ENCODE measurements around the gene ADGRG6.
"Not testable (repeated sequence)": the region's sequence is repeated elsewhere in the genome, so short reads cannot be mapped to it uniquely, and the experiment has no call there.

The ADGRG6 gene

DNA sequence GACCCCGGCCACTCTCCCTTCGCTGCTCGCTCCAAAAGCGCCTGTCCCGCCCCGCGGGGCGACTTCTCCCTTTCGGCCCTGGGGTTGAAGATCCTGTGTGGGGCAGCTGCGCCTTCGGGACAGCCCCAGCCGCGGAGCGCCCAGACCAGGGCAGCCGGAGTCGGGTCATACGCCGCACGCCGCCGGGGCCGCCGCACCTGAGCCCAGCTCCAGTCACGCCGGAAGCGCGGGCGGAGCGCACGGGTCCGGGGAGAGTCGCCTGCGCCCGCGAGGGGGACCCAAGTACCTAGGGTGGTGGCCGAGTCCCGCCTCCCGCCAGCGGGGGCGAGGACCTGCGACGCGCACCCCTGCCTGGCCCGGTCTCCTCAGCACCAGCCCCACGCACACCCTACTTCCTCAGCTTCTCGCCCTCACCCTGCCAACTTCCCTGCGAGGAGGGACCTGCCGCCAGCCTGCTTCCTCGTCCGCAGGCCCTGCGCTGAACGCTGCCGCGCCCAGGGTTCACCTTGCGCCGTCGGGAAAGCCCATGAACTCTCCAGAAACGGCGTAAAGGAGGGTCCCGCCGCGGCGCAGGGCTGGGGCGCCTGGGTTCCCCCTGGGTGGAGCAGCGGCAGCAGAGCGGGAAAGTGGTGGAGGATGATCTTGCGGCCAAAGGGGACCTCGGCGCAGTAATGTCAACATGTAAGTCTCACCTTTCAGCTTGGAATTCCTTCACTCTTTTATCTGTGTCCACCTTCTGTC, at the start of gene ADGRG6:
Gene ADGRG6, plus strand, starts transcription at position 357 of the 741 bp plus-strand sequence. Its CDS starts 323 bp downstream, at position 680.
- no peak for DNase-seq (ENCODE audit: low spot score)

DNA sequence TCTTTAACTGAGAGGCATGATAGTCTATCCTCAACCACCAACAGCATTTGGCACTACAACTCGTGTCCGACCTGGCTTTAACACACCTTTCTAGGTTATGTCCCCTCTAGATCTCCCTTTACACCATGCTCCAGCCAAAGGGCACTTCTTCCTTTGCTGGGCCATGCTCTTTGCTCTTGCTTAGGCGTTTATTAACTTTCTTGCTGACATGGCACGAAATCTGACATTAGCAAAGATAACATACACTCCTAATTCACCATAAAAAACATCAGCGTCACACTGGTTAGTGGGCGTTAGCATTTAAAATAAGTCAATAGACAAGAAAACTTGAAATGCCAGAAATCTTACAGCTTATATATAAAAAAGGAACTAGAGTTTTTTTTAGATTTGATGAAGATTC, 47.3 kb upstream of the ADGRG6 start:
- no peak for DNase-seq (ENCODE audit: low spot score)

DNA sequence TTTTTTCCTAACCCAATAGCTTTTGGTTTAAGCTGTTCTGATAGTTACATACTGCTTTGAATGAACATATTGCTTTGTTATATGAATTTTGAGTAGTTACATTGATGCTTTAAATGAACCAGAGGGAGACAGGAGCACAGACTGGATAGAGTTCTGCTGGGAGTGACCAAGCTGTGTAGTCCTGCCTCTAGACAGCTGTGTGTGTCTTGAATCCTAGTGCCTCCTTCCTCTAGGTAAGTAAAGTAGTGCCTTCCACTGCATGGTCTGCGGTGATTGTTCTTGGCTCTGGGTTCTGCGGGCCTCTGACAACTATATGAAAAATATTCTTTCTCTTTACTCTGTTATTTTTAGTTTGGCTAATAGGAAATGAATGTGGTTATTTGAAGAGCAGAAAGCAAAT, 46.0 kb upstream of the ADGRG6 start:
- DNase-seq (ENCODE audit: low spot score): no peak

DNA sequence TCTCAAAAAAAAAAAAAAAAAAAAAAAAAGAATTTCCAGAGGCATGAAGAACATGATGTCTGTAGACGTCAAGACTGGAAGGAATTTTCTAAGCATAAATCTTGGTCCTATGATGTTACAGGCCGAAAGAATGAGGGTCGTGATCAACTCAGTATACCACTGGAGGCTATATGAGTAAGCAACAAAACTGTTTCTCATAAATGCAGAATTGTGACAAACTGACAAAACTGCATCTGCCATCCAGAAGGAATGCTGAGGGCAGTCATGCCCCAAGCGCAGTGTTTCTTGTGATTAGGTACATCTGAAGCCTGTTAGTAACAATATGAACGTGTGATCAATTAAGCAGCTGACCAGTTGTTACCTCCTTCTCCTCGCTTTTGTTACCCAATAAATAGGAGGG, 43.5 kb upstream of the ADGRG6 start:
- no peak for DNase-seq (ENCODE audit: low spot score)

DNA sequence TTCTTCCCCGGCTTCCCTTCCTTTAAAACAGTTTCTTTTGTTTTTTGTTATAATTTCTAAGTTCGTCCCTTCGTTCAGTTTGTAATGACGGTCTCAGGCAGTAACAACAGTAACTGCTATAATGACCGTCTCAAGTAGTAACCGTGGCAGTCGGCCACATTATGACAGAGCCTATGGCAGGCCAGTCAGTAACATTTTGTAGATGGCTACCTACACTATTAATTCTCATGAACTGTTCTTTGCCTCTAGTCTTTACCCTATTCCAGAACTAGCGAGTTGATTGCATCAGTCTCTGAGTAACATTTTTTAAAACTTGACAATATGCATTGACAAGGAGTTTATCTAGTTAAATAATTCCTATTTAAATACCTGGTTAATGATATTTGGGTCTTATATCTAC, 43.0 kb upstream of the ADGRG6 start:
- DNase-seq (ENCODE audit: low spot score): no peak

DNA sequence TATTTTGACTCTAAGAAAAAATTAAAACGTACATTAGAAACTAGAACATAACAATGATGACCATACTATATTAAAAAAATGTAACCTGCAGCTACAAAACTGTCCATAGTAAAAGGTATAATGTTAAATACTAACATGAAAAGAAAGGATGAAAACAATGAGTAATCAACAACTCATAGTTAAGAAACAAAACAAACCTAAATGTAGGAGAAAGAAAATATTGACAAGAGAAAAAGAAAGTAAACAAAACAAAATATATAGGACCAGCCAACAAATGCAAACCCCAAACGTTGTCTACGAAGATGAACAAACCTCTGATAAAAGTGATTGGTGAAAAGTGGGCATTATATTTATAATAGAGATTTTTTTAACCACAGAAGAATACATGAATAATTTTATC, 41.1 kb upstream of the ADGRG6 start:
- no peak for DNase-seq (ENCODE audit: low spot score)

DNA sequence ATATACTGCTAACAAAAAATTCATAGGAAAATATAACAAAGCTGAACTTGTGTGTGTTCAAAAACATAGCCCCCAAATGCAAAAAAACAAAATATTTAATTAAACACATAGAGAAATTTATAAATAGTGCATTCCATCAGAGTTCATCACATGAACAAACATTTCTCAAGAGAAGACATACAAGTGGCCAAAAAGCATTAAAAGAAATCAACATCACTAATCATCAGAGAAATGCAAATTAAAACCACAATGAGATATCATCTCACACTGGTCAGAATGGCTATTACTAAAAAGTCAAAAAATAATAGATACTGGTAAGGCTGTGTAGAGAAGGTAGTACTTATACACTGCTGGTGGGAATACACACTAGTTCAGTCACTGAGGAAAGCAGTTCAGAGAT, 39.6 kb upstream of the ADGRG6 start:
- no peak for DNase-seq (ENCODE audit: low spot score)

DNA sequence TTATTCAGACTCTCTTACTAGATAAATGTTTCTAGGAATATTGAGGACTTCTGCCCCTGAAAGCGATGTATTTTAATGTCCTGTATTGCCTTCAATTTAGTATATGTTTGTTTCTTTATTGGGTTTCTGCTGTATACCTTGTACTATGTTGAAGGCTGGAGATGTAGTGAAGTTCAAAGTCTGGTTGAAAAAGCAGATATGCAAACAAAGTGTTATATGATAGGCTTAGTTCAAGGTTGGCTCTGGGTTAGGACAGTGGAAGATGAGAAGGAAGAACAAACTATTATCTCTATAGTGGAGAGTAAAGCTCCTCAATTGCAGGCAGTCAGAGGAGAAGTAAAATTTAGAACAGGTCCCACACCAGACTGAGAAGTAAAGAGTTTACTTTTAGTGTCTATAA, 36.3 kb upstream of the ADGRG6 start:
- DNase-seq (ENCODE audit: low spot score): no peak

DNA sequence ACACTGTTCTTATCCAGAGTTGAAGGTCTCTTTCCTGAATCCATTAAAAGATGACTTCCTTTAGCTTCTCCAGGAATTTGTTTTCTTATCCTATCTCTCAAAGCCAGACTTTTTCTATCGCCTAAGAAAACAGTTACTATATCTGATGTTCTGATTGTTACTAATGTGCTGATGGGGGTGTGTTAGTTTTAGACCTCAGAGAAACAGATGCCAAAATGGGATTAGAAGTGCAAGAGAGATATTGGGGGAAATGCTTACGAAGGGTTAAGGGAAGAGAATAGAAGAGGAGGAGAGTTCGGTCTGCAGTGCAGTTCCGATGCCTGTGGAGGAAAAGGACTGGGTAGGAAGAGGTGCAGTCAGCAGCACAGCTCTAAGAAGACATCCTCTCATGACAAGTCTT, 35.7 kb upstream of the ADGRG6 start:
- DNase-seq (ENCODE audit: low spot score): no peak

DNA sequence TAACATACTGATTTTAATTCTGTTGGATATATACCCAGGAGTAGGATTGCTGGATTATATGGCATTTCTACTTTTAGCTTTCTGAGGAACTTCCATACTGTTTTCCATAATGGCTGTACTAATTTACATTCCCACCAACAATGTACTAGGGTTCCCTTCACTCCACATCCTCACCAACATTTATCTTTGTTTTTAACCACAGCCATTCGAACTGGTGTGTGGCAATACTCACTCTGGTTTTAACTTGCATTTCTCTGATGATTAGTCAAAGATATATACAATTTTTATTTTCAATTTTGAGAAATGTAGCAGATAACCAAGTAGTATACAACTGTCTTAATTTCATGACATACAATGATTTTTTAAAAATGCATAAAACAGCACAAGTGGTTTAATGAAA, 30.3 kb upstream of the ADGRG6 start:
- no peak for DNase-seq (ENCODE audit: low spot score)

DNA sequence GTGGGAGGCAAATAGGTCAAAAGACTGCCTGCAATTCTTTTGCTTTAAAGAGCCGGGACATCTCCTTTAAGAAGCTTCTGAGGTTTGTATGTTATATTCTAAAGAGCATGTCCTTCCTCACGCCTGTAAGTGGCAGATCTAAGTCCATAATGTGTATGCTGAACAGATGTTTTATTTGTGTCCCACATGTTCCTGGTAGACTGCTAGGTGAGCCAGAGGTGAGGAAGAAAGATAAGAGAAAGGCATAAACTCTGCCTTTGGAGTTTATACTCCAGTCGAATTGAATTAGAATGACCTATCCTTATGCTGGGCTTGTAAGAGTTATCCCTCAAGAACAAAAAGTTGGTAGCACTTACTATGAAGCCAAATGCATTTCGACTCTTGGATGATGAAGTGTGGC, 27.2 kb upstream of the ADGRG6 start:
- no peak for DNase-seq (ENCODE audit: low spot score)

DNA sequence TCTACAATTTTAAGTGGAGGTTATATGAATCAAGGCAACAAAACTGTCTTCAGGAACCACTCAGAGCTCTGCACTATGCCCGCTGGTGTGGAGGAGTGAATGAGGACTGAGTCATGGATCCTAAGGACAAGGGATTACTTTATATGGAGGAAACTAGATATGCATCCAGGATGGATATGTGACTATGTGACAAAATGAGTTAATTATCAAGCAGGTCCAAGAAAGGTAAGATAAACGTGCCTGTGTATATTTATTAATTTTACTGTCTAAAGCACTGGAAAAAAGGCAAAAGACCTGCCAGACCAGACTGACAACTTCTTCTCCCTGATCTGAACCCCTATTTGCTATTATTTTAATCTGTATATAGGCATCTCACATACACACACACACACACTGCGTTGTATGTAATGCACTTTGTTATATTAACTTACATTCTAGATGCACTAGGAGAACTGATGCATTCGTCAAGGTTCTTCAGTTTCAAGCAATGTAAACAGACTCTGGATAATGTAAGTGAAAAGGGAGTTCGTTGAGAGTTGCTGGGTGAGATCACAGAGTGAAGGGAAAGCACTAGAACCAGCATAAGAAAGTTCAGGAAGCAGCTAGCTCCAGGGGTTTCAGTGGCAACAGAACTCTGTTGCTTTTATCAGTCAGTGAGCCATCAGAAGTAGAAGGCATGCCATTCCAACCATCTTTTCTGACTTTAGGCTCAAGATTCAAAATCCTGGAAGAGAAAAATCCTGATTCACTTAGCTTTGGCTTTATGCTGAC, 26.4 kb upstream of the ADGRG6 start:
- peak; percentile 86 for DNase-seq (ENCODE audit: low spot score)

DNA sequence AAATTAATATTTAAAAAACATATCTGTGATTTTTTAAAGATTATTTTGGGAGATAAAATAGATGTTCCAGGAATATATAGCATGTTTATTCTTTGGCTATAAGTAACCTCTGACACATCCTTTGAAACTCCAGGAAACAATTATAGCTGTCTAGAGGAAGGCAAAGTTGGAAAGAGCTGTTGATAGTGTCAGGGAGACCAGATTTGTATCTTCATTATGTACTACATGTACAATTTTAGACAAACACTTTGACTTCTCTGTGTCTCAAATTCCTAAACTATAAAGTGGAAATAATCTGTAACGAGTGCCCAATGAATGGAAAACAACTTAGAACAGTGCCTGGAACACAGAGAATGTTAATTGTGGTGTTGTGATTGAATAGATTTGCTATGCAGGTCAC, 25.6 kb upstream of the ADGRG6 start:
- DNase-seq (ENCODE audit: low spot score): no peak

DNA sequence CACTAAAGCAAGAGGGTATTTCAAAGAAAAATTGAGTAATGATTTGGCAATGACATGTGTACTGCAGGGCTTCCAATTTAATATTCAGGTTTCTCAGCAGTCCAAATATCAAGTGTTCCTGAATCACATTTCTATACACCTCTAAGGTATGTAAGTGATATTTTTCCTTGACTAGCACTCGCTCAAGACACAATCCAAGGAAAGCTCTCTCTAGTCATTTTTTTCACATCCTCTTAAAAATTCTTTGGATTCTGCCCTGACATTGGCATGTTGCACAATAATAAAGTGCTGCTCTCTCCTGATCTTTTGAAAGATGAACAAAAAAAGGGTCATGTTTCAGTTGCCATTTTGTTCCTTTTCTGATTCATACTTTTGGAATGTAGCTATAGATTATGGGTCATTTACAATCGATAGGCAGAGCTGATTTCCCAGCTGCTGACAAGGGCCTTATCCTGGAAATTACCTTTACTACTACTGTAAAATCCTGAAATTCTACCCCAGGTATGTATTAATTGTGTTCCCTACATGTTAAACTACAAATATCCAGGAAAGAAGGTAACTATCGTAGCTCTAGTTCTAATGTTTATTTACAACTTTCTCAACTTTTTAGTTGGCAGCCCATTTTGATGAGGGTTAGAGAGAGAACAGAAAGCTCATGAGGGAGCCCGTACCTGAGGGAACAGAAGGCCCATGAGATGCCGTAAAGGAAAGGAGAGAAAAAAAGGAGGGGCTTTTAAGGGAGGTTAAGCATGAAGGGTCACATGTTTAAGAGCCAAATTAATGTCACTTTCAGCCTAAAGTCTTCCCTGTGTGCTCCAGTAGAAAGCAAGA, 22.2 kb upstream of the ADGRG6 start:
- DNase-seq (ENCODE audit: low spot score): no peak

DNA sequence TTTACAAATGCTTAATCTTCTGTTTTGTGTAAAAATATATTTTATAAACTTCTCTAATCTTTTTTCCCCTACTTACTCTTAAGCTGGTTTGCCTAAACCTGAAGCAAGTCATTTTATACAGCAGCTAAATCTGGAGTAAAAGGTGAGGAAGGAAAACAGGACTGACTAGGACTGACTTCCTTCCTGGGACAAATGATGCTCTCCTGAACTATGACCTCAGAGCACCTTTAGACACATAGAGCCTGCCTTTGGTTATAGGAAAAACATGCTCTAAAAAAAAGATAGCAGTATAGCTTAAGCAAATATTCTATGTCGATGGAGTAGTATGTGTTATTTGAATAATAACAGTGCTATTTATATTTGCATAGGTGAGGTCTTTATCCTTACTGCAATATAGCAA, 21.5 kb upstream of the ADGRG6 start:
- no peak for DNase-seq (ENCODE audit: low spot score)

DNA sequence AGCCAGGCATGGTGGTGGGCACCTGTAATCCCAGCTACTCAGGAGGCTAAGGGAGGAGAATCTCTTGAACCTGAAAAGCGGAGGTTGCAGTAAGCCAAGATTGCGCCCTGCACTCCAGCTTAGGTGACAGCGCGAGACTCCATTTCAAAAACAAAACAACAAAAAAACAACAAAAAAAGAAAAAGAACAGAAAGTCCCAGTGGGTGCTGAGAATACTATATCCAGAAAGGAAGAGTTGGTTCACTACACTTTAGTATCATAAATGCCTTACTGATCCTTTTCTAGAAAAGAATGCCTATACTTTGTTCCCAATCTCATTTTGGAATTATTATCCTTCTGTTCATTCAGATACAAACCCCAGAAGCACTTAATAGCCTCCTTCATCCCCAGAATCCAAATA, 20.9 kb upstream of the ADGRG6 start:
- no peak for DNase-seq (ENCODE audit: low spot score)

DNA sequence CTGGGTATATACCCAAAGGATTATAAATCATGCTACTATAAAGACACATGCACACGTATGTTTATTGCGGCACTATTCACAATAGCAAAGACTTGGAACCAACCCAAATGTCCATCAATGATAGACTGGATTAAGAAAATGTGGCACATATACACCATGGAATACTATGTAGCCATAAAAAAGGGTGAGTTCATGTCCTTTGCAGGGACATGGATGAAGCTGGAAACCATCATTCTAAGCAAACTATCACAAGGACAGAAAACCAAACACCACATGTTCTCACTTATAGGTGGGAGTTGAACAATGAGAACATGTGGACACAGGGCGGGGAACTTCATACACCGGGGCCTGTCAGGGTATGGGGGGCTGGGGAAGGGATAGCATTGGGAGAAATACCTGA, 18.7 kb upstream of the ADGRG6 start:
- DNase-seq (ENCODE audit: low spot score): not testable (repeated sequence)

DNA sequence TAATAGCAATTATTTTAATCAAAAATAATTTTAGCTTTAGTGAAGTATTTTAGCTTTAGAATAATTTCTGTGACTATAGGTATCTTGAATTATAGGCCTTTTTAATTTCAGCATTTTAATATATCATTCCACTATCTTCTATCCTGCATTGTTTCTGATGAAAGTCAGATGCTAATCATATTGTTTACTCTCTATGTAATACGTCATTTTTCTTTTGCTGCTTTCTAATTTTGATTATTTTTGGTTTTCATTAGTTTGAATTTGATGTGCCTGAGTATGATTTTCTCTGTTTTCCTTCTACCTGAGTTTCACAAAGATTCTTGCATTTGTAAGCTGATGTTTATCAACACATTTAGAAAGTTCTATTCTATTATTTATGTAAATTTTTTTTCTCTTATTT, 17.4 kb upstream of the ADGRG6 start:
- no peak for DNase-seq (ENCODE audit: low spot score)

DNA sequence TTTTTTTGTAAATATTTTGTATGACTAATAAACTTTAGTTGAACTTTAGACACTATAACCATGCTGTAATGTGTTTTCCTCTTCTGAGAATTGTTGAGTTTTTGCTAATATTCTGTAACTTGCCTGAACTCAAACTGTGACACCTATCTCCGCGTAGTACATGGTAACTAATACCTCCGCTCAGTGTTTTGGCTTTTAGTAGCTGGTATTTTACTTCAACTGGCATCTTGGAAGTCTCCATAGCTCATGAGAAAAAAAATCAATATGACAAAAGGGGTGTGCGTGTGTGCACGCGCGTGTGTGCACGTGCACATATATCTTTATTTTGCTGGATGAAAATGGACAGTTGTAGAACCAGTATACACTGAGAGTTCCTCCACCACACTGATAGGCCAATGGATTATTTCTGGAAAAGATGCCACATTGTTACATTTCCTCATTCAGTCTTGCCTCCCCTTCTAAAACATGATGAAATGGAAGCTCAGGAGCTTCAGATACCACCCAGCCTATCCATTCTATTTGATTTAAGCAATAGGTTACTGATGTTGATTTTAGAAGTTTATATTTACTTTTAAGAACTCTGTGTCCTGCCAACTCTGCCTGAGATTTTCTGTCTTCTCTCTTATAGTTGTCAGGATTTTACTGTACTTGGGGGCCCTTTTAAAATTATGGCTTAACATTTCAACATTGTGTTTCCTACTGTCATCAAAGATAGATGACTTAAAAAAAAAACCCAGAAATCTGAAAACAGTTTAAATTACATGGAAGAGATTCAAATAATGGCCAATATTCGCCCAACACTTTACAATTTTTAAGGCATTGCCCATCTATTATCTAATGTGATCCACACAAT, 16.3 kb upstream of the ADGRG6 start:
- no peak for DNase-seq (ENCODE audit: low spot score)

DNA sequence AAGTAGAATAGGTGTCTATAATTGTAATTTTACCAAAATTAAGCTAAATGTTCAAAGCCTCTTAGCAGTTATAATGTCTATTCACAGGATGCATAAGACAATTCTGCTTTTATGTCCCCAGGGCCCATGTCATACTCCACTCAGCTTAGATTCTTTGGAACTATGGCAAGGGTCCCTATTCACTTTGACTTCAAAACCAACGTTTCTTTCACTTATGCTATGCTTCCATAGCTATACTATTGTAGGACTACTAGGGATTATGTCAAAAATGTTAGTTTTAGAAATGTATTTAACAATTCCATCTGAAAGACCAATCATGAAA, 15.8 kb upstream of the ADGRG6 start:
- no peak for DNase-seq (ENCODE audit: low spot score)

DNA sequence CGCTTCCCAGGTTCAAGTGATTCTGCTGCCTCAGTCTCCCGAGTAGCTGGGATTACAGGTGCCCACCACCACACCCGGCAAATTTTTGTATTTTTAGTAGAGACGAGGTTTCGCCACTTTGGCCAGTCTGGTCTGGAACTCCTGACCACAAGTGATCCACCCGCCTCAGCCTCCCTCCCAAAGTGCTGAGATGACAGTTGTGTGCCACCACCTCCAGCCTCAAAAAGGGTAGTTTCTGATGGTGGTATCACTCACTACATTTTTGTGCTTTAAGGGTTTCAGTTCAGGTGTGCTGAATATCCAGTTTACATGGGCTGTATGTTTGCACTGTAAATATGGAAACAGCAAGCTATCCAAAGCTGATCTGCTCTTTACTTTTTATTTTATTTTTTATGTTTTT, 12.1 kb upstream of the ADGRG6 start:
- no peak for DNase-seq (ENCODE audit: low spot score)

DNA sequence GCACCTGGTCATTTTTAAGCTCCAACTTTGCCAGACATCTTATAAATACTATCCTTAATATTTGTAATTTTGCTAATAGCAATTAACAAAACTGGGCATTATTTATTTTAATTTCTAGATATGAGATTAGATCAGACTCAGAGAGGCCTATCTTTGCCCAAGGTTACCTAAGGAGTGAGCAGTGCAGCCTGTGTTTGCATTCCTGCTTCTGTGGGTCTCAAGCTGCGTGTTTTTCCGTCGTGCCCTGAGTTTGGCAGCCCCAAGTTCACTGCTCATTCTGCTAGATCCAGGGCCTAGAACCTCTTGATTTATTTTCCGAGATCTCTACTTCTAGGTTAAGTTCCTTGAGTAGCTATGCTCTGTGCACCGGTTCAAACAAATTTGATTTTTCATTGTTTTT, 11.0 kb upstream of the ADGRG6 start:
- no peak for DNase-seq (ENCODE audit: low spot score)

Data from COLO829 (cell line).